Pulmonary artery endothelial cell (primary cell): ENCODE results near the gene TIRAP. TPM values are rescaled to one million over a fixed set of nuclear protein-coding genes. Genes with fewer than 3 reads are reported as not detected.

Source experiments
- DNase-seq: peaks from one replicate; pipeline ENCODE4 v3.0.0-alpha.2; 2011; ENCODE audit warnings: low read depth, low spot score
- total RNA-seq: library from RNA; depleted of rRNA; stranded (reverse); fragments of >200 nt; gene quantifications from 2 replicates; pipeline ENCODE4 v1.2.3, GENCODE V29; 2014

The TIRAP gene
- total RNA-seq, 1 donor from 2014 or later: 3.2 TPM

GRCh38 chr11:126322996-126323395 is 40.1 kb downstream of the TIRAP start:
- no peak for DNase-seq

- no peak for DNase-seq
These were observed 44.5 kb downstream of the TIRAP start for GRCh38 chr11:126327281-126328000.

DNA sequence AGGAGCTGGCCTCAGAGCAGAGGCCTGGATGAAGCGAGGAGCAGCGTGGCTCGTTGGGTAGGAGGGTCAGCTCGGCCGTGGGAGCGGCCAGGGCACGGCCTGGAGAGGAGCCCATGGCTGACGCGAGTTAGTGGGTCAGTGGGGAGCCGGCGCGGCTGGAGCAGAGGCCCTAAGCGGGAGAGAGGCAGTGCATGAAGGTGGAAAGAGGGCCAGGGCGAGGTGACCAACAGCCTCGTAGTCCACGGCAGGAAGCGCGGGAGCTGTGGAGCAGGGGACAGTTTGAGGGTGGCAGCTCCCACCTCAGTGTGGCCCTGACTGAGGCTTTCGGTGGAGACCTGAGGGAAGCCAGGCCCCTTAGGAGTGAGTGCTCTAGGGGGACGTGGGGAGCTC is 45.1 kb downstream of the TIRAP start:
- no peak for DNase-seq

DNA sequence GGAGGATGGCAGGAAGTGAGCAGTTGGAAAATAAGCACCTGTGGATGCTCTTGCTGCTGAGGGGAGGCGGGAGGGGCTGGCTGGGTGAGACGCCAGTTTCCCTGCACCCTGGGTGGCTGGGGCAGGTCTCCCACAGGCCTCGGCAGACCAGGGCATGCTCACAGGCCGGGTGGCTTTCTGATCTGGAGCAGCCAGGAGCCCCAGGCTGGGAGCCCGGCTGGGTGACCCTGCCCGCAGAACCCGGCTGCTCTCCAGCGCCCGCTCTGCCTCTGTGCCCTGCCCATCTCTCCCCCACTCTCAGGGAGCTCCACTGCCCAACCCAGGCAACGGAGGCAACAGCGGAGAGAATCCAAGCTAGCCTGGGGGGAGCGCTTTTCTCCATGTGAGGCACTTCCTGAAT is 45.6 kb downstream of the TIRAP start:
- no peak for DNase-seq

- DNase-seq: no peak
These were observed 46.2 kb downstream of the TIRAP start for GRCh38 chr11:126328938-126329643.

DNA sequence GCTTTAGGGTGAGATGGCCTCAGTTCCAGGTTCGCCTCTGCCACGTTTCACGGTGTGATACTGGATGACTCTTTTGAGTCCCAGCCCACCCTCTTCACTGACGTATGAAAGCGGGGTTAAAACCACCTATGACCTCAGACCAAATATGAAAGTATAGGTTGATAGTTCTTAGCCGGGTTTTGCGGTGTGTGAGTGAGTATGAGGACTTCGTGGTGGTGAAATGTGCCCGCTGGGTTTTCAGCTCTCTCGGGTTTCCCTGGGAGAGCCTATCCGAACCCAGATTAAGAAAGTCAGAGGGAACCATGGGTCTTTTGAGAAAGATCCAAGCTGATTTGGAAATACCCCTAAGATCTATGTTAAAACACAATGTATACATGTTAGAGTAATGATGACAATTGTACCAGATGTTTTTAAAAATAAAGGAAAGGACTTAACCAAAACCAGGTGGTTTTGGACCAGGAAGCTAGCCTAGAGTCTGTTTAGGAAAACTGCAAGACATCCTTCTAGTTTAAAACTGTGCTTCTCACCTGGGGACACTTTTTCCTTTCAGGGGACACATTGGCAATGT is 46.8 kb downstream of the TIRAP start:
- DNase-seq: no peak

- no peak for DNase-seq
These were observed 48.4 kb downstream of the TIRAP start for GRCh38 chr11:126331286-126331685.

DNA sequence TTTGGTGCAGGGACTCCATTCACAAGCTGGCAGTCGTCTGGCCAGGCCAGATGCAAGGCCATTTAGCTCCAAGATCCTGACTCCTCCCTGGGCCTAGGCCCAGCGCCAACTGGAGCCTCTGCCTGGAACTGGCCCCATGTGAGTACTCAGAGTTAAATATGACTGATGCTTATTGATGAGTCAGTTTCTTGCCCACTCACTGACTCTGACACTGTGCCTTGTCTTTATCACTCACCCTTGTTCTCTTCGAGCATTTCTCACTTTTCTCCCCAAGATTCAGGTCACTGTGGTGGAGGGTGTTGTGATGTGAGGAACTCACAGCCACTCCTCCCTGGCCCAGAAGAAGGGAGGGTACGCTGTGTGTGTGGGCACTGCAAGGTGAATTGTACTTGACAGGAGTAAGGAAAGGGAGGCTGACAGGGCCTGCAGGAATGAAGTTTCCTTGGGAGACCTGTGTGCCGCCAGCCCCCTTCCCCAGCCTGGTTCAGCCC is 49.4 kb downstream of the TIRAP start:
- DNase-seq: no peak

DNA sequence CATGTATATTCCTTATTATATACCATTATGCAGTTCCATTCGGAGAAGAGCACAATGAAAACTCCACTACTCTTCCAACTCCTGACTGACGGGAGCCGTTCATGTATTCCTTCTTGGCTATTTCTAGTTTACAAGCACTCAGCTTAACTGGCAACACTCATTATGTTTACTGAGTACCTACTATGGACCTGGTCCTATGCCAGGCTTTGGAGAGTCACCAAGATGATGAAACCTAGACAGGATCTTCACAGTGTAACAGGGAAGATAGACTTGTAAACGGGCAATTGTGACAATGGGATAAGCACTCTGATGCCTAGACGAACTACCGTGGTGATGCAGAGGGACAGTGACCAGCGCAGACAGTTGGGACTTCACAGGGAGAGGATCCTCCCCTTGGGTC is 50.2 kb downstream of the TIRAP start:
- no peak for DNase-seq

GRCh38 chr11:126334659-126335462 is 52.0 kb downstream of the TIRAP start:
- no peak for DNase-seq

GRCh38 chr11:126335463-126335760 is 52.5 kb downstream of the TIRAP start:
- no peak for DNase-seq

DNA sequence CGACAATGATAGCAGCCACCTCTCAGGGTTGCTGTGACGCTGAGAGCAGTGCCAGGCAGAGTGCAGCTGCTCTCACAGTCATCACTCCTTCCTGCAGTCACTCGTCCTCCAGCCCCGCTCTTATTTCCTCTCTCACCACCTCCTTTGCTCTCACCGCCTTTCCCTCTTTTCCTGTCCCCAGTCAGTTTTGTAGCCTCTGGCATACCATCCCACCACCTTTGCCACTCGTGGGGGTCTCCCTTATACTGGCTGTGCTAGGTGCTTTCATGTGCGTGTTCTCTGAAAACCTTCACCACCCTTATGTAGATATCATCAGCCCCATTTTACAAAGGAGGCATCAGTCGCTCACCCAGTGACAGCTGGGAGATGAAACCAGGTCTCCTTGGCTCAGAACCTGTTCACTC is 53.2 kb downstream of the TIRAP start:
- DNase-seq: peak; percentile 30

- DNase-seq: peak; percentile 56
These were observed 53.8 kb downstream of the TIRAP start for GRCh38 chr11:126336671-126337101.

DNA sequence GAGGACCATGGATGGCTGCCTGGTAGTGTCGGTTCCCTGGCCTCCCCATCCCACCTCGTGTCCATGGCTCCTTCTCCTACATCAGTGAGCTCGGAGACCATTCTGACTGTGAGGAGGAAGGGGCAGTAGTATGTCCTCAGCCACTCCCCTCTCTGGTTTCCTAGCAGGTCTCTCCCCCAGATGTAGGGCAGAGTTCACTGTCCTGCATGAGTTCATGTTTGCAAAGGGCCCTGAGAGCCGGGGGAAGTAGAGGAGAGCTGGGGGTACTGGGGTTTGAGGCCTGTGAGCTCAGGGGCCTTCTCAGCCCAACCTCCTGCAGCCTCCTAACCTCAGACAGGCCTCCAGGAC is 54.2 kb downstream of the TIRAP start:
- no peak for DNase-seq

GRCh38 chr11:126337474-126338241 is 54.8 kb downstream of the TIRAP start:
- DNase-seq: no peak

- no peak for DNase-seq
These were observed 55.6 kb downstream of the TIRAP start for GRCh38 chr11:126338346-126339055.

DNA sequence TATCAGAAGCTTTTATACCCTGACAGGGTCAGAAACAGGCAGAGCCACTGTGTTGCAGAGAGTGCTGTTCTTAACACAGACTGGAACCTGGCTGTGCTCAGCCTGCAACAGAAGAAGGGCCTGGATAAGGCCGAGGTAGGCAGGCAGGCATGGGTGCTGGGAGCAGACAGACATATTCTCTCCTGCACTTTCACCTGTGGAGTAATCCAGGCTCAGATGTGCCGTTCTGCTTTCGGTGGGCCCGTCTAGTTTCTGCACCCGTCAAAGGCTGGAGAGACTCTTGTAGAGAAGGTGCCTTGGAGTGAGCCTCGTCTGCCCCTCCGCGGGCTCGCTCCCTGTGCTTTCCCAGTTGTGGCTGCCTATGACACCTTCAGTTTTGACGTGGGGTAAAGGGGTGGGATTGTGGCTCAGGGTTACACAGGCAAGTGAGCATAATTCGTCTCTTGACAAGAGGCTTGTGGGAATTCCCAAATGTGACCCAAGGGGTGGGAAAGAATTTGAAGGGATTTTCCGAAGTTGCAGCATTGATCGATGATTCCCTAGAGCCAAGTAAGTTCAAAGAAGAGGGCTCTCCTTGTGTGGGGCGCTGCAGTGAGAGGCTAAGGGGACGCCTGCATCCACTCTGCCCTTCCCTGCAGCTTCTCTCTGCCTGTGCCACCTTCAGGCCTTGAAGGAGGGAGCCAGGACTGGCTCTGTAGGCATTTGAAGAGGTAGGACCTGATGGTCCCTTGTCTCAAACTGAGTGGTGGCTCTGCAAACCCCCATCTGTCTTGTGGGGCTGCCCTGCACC is 56.4 kb downstream of the TIRAP start:
- DNase-seq: no peak

- no peak for DNase-seq
These were observed 57.1 kb downstream of the TIRAP start for GRCh38 chr11:126339863-126340434.

DNA sequence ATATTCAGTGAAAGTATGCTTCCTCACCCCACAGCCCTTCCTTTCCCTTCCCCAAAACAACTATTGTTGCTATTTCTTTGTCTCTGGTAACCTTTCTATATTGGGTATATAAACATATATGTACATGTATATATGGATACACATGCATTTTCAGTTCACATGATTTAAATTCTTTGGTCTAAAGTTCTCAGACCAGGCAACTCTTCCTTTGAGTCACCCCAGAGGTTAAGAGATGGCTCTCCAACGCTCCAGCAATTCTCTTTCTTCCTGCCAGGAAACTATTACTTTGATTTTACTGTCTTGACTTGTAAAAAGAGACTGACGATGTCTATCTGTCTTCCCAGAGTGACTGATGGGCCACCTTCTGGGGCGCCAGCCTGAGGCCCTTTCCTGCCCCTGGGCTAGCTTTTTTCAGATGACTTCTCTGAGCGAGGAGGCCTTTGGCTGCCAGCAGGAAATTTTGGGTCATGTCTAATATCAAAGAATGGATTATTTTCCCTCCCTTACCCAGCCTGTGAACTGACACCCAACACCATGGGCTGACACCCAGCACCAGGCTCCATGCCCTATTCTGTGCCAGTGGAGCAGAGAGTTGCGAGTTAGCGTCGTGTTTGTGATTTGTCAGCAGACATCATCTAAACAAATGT is 58.2 kb downstream of the TIRAP start:
- no peak for DNase-seq
